ENCODE results near the gene ZNF583.

DNA sequence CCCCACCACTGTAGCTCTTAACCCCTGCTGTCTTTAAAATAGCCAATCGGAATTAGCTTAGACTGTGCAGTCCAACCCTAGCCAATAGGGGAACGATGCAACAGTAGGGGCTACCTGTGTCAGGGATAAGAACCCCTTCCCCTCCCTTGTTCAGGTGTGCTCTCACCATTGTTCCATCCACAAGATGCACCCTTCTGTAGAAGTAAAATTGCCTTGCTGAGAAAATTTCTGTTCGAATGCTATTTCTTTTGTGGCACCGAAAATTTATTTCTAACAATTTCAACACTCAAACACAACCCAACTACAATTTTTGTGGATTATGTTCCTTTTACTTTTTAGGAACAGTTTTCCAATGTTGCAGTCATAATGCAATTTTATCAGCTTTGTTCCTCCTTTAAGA, 3.6 kb upstream of the ZNF583 start:
- no peak for TF ChIP-seq EP300 (IDR thresholded peaks at IDR 0.05)
- TF ChIP-seq, protein P1, sequence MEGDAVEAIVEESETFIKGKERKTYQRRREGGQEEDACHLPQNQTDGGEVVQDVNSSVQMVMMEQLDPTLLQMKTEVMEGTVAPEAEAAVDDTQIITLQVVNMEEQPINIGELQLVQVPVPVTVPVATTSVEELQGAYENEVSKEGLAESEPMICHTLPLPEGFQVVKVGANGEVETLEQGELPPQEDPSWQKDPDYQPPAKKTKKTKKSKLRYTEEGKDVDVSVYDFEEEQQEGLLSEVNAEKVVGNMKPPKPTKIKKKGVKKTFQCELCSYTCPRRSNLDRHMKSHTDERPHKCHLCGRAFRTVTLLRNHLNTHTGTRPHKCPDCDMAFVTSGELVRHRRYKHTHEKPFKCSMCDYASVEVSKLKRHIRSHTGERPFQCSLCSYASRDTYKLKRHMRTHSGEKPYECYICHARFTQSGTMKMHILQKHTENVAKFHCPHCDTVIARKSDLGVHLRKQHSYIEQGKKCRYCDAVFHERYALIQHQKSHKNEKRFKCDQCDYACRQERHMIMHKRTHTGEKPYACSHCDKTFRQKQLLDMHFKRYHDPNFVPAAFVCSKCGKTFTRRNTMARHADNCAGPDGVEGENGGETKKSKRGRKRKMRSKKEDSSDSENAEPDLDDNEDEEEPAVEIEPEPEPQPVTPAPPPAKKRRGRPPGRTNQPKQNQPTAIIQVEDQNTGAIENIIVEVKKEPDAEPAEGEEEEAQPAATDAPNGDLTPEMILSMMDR (IDR thresholded peaks at IDR 0.05) = no peak
